GM18526 (cell line): ENCODE results near the gene ABHD16A.

Source experiments
- POLR2A ChIP-seq: IDR thresholded peaks from 3 replicates; pipeline ENCODE4 v1.6.1; 2011; ENCODE audit not compliant: insufficient read length; ENCODE audit errors: extremely low read depth

Gene ABHD16A

GRCh38 chr6:31687860-31688693 lies 15.0 kb downstream of the ABHD16A start:
- no peak for TF ChIP-seq POLR2A

- no peak for TF ChIP-seq POLR2A
These were observed 15.8 kb downstream of the ABHD16A start for GRCh38 chr6:31687321-31687720.

GRCh38 chr6:31686483-31686882 lies 16.6 kb downstream of the ABHD16A start:
- no peak for TF ChIP-seq POLR2A

- TF ChIP-seq POLR2A: no peak
These were observed 19.5 kb downstream of the ABHD16A start for GRCh38 chr6:31683591-31683990.

- no peak for TF ChIP-seq POLR2A
These were observed 21.9 kb downstream of the ABHD16A start for GRCh38 chr6:31681135-31681671.

- TF ChIP-seq POLR2A: no peak
These were observed 22.6 kb downstream of the ABHD16A start, which contains the start of gene LY6G5C for GRCh38 chr6:31680226-31681134. LY6G5C (minus strand) TSS chr6:31681067; CDS start chr6:31680373, 694 bp downstream.

- no peak for TF ChIP-seq POLR2A
These were observed 25.2 kb downstream of the ABHD16A start for GRCh38 chr6:31677955-31678354.

GRCh38 chr6:31676904-31677303 lies 26.2 kb downstream of the ABHD16A start:
- TF ChIP-seq POLR2A: no peak

GRCh38 chr6:31676322-31676903 lies 26.7 kb downstream of the ABHD16A start:
- no peak for TF ChIP-seq POLR2A

GRCh38 chr6:31669676-31670075 lies 33.4 kb downstream of the ABHD16A start, which contains the start of gene LY6G5B:
LY6G5B (plus strand) TSS chr6:31669976; CDS start chr6:31670951, 975 bp downstream.
- no peak for TF ChIP-seq POLR2A

GRCh38 chr6:31666337-31666965 lies 36.7 kb downstream of the ABHD16A start:
- TF ChIP-seq POLR2A: no peak

GRCh38 chr6:31665501-31666336 lies 37.4 kb downstream of the ABHD16A start, which contains the start of gene CSNK2B:
CSNK2B (plus strand) TSS chr6:31666080; CDS start chr6:31666832, 752 bp downstream.
- peak; percentile 92 for TF ChIP-seq POLR2A

GRCh38 chr6:31664790-31665500 lies 38.2 kb downstream of the ABHD16A start, which contains the start of gene GPANK1:
GPANK1 (minus strand) TSS chr6:31664997; CDS start chr6:31664478, 519 bp downstream.
- TF ChIP-seq POLR2A: peak; percentile 9
